Caki2 (cell line): ENCODE data around the gene FADS2. TPM values are rescaled to one million over a fixed set of nuclear protein-coding genes. Genes with fewer than 3 reads are reported as not detected.

ENCODE experiments used
- DNase-seq: peaks from one replicate; pipeline ENCODE4 v3.0.0-alpha.2; 2015; ENCODE audit warnings: low read depth
- in situ Hi-C: cut with HindIII; loops from 2 replicates; pipeline ENCODE4 v1.10.0; 2016; ENCODE audit warnings: low sequenced_read_pairs, low pct_unique_long_range_greater_than_20kb, mixed read lengths
- total RNA-seq: library from RNA; depleted of rRNA; stranded (reverse); fragments of >200 nt; shearing (Covaris generic); gene quantifications from 2 replicates; pipeline ENCODE4 v1.2.3, GENCODE V29; 2014; ENCODE audit warnings: low replicate concordance

Gene FADS2
- total RNA-seq, 1 experiment from 2014 or later = 8.6 TPM

DNA sequence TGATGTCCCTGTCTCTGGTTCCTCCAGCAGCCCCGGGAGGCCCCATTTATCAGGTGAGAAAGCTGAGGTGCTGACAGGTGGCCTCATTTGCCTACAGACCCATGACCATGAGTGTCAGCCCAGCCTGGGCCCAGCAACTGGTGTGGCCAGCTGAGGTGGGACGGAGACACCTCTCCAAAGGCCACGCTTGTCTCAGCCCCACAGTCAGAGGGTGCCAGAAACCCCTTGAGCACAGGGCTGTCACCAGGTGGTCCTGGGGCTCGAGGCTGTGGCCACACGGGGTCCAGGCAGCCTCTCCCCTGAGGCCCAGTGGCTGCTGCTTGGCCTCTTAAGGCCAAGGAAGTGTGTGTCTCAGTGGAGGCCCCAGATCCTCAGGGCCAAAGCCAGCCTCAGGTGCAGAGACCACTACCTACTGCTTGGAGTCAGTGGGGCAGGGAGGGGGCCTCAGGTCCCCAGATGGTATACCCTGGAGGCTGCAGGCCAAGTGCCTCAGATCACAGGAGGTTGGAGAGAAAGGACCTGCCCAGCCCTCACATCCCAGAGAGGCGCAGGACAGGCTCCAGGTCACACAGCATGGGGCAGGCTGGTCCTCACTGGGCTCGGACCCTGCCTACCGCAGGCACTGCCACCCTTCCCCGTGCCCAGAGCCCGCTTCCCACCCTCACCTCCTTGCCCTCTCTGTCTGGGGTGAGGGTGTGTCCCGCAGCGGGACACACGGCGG is 77.9 kb downstream of the FADS2 start:
- DNase-seq = no peak
- in situ Hi-C loops = no loop called here

DNA sequence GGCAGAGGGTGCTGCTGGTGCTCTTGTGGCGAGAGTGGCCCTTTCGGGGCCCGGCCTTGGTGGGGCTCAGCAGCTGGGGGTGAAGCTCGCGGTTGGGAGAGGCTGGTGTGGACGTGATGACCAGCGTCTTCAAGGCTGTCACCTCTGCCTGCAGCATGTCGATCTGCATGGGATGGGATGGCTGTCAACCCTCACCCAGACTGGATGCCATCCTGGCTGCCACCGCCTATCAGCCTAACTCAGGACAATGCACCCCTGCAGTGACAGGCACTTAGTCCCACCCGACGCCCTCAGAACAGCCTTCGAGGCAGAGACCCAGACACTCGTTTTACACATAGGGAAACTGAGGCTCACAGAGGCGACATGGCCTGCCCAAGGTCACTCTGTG is 78.4 kb downstream of the FADS2 start:
- in situ Hi-C loops = no loop called here
- no peak for DNase-seq

DNA sequence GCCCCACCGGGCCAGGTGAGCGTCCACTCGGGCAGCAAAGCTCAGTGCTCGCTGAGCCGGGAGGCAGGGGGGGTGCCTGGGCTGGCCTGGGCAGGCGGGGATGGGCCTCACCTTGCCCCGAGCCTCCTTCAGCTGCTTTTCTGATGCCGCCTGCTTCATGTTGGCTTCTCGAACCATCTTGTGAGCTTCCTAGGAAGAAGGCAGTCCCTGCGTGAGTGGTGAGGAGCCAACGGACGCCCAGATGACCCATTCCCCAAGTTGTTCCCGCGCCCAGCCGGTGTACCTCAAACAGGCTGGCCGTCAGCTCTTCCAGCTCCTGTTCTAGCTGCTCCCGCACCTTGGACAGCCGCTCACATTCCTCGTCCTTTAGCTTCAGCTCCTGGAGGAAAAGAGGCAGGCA is 79.2 kb downstream of the FADS2 start:
- no peak for DNase-seq
- in situ Hi-C loops = no loop called here

DNA sequence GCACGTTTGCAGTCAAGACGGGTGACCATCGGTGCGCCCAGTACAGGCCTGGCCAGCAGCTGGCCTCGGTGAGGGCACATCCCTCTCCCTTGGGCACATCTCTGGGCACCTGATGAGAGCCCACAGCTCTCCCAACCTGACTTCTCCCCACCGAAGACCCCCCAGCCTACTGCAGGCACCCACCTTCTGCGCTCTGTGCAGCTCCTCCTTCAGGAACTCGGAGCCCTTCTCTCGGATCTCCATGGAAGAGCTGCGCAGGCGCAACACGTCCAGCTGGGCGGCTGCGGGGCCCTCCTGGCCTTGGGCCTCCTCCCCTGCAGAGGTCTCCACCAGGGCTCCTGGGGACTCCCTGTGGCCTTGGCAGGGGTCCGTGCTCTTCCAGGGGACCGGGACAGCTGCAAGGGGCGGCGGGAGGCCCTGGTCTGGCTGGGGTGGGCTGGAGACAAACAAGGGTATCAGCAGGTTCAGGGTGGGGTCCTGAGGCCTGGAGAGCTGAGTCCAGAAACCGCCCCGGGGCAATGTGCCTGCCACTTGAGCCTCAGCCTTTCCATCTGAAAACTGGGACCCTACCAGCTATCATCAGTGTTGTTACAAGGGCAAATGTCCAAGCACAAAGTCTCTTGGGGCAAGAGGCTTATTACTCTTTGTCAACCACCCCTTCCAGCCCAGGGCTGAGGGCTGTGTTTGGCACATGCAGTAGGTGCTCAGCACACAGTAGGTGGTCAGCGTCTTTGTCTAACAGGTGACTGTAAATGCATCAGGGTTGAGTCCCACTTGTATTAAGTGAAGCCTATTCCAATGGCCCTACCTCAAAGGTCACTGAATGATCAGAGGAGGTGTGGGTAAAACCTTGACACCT is 80.0 kb downstream of the FADS2 start:
- in situ Hi-C loops = no loop called here
- no peak for DNase-seq

DNA sequence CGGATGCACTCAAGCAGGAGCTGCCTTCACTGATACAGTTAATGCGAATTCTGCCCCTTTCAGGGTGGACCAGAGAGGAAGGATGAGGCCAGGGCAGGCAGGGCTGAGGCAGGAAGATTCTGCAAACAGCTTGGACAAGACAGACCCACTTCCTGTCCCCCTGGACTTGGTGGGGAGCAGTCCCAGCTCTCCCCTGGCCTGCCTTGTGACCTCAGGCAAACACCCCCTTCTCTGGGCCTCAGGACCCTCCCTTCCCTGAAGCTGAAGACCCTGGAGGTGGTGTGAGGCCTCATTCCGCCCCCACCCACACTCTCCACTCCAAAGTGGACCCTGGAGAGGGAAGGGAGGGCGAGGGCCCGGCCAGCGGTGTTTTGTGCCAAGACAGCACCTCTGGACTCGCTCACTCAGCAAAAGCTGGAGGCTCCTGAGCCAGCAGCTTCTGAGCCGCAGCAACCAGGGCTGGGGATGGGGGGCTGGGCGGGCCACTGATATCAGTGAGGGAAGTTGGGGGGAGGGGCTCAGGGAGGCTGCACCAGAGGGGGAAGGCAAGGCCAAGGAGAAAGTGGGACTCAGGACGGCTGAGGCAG is 80.7 kb downstream of the FADS2 start:
- in situ Hi-C loops = no loop called here
- DNase-seq = no peak

DNA sequence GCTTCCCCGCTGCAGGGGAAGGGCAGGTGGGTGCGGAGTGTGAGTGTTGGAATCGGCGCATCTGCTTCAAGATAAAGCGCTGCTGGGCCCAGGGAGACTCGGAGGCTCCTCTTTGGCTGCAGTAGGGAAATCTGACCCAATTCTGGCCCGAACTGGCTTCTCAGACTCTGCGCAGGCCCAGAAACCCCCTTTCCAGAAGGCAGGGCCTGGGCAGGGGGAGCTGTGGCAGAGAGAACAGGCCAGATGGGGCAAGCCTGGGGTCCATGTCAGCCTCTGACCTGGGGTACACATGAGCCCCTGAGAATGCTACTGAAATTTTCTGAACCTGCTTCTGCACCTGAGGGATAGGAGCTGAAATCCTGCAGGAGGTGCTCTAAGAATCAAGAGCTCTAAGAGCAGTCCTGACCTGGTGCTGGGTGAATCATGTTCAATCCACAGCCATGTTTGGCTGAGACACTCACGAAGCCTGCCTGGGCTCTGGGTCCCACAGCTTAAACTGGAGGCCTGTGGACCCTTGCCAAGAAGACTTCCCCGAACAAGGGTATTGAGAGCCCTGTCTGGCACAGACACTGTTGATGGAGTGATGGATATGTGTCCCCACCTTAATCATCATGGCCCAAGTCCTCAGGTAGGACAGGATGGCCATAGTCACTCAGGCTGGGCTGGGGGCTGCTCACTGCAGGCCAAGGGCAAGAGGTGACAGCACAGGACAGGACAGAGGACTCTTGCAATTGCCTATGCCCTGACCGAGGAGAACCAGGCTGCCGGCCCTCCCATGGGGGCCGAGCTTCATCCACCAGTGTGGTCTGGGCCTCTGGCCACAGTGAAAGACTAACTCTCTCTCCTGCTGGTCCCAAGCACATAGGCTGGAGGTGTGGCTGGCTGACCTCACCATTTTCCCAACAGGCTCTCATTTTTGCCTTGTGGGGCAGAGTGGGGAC is 82.4 kb downstream of the FADS2 start:
- in situ Hi-C loops = no loop called here

DNA sequence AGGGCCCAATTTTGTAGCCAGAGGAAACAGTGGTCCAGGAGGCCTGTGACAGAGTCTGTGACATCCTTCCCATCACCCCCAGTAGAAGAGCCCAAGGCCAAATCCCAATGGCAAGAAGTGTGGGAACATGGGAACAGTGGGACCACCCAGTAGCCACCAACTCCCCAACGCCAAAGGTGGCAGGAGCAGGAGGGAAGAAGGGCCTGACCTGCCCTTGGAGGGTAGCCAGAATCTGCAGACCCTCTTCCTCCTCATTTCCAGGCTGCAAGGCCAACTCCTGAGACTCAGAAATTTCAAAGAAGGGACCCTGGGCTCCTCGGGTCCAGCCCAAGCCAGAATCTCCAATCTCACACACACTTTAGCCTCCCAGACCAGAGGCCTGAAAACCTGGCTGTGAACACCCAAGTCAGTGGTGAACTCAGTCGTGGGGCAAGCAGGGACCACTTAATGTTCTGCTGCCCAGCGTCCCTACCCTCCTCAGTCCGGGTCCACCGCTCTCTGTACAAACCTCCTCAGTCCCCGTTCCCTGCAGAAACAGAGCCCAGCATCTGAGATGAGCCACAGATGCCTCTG is 83.1 kb downstream of the FADS2 start:
- in situ Hi-C loops = no loop called here
- DNase-seq = no peak

More for the DNA sequence above, 82.4 kb downstream of the FADS2 start:
- no peak for DNase-seq

DNA sequence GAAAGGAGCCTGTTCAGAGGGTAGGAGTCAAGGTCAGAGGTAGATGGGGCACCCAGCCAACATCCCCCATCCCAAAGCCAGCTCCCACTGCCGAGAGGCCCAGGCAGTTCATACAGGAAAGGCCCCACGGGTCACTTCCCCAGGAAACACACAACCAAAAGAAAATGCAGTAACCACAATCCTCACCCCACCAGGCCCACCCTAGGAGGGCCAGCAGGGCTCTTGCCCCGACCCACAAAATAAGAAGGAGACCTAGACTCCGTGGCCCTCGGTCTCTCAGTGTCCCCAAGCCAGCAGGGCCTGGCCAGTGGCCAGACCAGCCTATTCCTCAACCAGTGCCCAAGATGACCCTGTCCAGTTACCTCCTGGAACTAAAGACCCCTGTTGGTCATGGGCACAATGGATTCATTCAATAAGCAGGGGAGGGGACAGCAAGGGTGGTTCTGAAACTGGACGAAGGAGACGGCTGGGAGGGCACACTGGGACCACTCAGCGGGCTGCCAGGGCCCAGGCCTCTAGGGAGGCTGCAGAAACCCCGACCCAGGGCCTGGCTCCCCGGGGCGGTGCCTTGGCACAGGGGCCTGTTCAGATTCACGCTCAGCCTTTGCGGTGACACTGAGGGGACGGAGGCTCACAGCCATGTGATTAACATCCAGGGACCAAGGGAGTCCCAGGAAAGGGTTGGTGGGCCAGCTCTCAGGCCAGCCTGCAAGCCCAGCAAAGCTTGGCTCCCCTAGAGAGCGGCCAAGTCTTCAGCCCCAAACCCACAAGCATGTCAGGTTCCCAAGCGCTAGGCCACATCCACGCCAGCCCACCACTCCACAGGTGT is 83.8 kb downstream of the FADS2 start:
- in situ Hi-C loops = no loop called here
- DNase-seq = no peak

DNA sequence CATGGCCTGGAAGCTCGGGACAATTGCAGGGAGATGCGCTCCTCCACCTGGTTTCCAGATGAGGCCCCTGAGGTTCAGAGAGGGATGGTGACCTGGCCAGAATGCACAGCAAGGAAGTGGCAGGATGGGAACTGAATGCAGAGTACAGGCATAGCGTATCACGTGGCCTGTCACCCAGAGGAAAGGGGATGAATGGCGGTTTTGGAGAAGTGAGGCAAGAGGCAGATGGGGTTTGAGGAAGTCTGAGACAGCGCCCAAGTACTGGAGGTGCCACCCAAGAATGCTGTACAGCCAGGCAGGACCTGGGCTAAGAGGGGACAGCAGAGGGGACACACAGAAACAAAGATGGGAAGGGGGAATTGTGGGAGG is 84.4 kb downstream of the FADS2 start:
- DNase-seq = no peak
- in situ Hi-C loops = no loop called here

DNA sequence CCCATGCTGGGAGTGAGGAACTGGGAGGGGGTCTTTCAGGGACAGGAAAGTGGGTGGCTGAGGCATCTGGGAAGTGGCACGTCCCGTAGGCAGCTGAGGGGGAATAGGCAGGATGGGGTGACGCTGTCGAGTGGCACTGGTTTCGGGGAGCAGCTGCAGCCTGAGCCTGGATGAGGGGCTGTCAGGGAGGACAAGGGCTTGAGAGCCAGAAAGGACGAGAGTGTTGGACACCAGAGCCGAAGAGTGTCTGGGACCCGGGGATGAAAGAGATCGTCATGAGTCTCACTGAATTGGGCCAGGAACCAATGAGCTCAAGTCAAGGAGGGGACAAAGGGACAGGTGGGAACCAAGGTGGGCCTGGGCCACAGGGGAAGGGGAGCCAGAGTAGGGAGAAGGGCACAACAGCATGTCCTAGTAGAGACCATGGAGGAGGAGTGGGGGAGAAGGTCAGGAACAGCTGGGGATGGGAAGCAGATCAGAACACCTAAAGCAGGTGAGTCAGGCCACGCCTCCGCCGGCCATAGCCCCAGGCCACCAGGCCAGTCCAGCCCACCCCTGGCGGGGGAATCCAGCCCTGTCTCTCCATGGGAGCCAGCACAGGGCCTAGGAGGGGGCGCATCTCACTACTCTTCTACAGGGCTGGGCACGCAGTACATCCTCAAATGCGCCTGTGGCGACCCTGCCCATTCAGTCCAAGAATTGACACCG is 85.0 kb downstream of the FADS2 start:
- DNase-seq = no peak
- in situ Hi-C loops = no loop called here

DNA sequence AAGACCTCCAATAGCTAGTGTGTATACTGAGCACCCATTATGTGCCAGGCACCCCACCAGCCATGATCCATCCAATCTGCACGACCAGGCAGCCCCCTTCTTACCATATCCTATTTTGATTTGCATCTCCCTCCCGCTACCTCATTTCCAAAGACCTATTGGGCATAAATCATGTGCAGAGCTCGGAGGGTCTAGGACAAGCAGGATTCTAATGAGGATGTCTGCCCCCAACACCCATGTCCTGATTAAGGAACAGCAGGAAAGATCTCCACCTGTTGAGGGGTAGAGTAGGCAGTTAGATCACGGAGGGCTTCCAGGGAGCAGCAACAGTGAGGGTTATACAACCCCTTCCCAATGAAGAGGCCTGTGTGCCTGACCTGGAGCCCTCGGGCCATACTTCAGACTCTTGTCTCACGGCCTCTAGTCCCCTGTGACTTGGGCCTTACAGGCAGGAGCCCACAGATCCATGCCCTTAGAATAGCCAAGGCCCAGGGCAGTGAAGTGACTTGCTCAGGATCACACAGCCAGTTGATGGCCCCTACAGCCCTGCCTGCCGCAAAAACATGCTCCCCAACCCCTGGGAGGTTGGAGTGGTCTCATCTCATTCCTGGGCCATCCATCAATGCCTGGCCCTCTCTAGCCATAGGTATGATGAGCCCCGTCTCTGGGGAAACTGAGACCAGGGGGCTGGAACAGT is 85.7 kb downstream of the FADS2 start:
- in situ Hi-C loops = no loop called here
- DNase-seq = no peak

DNA sequence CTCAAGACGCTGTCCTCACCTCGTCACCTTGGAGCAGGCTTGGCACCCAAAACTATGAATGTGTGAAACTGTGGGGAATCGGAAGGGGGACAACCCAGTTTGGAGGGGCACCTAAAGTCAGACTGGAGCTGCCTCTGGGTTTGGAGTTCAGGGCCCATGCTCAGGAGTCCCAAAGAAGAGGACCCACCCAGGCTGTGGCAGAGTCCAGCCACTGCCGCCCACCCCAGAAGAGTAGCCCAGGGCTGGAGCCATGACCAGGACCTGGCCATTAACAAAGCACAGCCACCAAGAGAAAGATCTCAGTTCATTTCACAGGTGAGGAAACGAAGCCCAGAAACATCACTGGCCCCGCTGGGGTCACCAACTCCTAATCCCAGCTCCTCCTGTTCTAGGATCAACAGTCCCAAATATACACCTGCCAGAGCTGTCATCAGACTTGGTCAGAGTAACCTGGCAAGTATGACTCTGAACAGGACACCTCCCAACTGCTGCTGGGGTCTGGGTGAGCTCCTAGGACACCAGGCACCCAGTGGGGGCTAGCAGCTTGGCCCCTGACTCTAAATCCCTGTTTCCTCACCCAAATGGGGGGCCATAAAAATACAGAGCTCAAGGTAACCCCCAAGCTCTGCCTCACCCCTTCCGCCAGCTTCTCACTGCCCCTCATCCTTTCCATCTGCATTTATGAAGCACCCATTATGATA is 86.5 kb downstream of the FADS2 start:
- in situ Hi-C loops = no loop called here
- DNase-seq = no peak

DNA sequence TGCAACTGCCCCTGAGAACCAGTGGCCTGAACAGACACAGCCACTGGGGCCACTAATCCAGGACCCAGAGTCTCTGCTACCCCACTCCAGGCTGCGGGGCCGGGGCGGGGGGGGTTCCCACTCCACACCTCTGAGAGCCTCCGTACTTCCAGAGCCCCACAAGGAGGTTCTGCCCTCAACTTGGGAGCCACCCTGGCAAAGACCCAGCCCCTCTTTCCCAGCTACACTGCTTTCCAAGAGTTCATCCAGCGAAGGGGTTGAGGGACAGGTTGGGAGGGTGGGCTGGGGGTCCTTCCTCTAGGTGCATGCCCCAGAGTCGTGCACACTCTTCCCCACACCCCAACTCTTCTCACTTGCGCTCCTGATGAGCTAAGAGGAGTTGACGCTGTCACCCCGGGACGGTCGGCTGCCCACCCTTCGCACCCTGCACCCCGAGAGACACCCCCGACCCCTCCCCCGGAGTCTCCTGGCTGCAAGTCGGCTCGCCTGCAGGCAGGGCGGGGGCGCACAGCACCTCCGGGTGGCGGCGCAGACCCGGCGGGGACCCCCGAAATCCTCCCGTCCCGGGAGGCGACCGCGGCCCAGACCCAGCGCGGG is 88.7 kb downstream of the FADS2 start:
- no peak for DNase-seq
- in situ Hi-C loops = no loop called here
